ENCODE measurements around the gene ORAI1.

GRCh38 chr12:121628536-121628935, 2.2 kb downstream of the ORAI1 start:
- TF ChIP-seq POLR2A (IDR thresholded peaks at IDR 0.05), result no peak
- no peak for TF ChIP-seq POLR2AphosphoS5 (IDR thresholded peaks at IDR 0.05)
